AG04450 (cell line): ENCODE data around the gene KLF17. TPM values are rescaled to one million over a fixed set of nuclear protein-coding genes. Genes with fewer than 3 reads are reported as not detected.

Experiments used
- CTCF ChIA-PET: fragments of 300-600, 350-600 bp; formaldehyde crosslinking; extraction: SDS; loops from one replicate; lab custom pipeline; 2022; ENCODE audit warnings: antibody characterized with exemption, inconsistent platforms; lab: Charles Lee
- POLR2A ChIA-PET: fragments of 350-600 bp; formaldehyde crosslinking; extraction: SDS; loops from one replicate; lab custom pipeline; 2021; ENCODE audit warnings: antibody characterized with exemption, inconsistent platforms; lab: Yijun Ruan, JAX
- DNase-seq: peaks from one replicate; pipeline ENCODE4 v3.0.0-alpha.2; 2011; ENCODE audit warnings: low read depth, low spot score
- H3K27ac ChIP-seq: one replicate; pipeline ENCODE4 v1.5.1; 2012; ENCODE audit warnings: low read depth, low read length, control low read depth
- H3K27me3 ChIP-seq: one replicate; pipeline ENCODE4 v1.6.0; 2012; ENCODE audit warnings: low read length; ENCODE audit not compliant: control insufficient read depth, insufficient read depth
- H3K4me3 ChIP-seq: 2 replicates; pipeline ENCODE4 v1.5.1; 2011; ENCODE audit warnings: mild to moderate bottlenecking, low read depth, low read length, control low read depth
- H3K9me3 ChIP-seq: 2 replicates; pipeline ENCODE4 v1.5.1; 2012; ENCODE audit warnings: low read length; ENCODE audit not compliant: control insufficient read depth, insufficient read depth
- polyA plus RNA-seq: library from polyadenylated mRNA; depleted of rRNA; stranded (reverse); fragments of >200 nt; gene quantifications from 2 replicates; pipeline ENCODE4 v1.2.3, GENCODE V29; 2011; rRNA removed
- small RNA-seq: library from RNA; depleted of rRNA; stranded (forward); fragments of <200 nt; gene quantifications from one replicate; pipeline ENCODE3, GENCODE V24; 2012; ENCODE audit warnings: low read depth; ENCODE audit not compliant: insufficient read length
- TF ChIP-seq, protein P1 (sequence below): IDR thresholded peaks from 2 replicates; pipeline ENCODE4 v1.5.1; 2011; ENCODE audit warnings: low read depth, low read length, control low read depth, inconsistent platforms

Gene KLF17
- polyA plus RNA-seq, 1 experiment: 0.21 TPM

DNA sequence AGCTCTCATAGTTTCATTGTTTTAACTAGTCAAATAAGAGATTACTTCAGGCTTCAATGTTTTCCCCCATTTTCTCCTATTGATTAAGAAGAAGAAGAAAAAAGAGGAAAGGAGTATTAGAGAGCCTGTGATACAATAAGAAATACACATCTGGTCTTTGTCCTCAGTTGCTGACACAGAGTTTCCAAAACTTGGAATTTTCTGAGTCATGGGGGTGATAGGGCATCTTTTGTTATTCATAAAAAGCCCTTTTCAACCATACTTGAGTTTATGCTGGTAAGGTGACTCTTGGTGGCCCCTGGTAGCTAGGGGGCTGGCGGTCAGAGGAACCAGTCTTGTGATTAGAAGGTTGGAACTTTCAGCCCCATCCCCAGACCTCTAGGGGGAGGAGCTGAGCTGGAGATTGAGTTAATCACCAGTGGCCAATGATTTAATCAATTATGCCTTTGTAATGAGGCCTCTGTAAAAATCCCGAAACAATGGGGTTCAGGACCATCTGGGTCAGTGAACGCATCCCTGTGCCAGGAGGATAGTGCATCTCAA, 51.7 kb downstream of the KLF17 start:
- Histone ChIP-seq H3K27ac (no peak overlapping the region), H3K9me3 (peaks cover 4% of the 10 kb centered on the region; the same call in 1 of the 2 replicates), H3K4me3 (no peak overlapping the region), H3K27me3 (peaks cover 7% of the 10 kb centered on the region)
- POLR2A ChIA-PET: no interaction called here
- CTCF ChIA-PET: no interaction called here
- no peak for DNase-seq
- TF ChIP-seq, protein P1, sequence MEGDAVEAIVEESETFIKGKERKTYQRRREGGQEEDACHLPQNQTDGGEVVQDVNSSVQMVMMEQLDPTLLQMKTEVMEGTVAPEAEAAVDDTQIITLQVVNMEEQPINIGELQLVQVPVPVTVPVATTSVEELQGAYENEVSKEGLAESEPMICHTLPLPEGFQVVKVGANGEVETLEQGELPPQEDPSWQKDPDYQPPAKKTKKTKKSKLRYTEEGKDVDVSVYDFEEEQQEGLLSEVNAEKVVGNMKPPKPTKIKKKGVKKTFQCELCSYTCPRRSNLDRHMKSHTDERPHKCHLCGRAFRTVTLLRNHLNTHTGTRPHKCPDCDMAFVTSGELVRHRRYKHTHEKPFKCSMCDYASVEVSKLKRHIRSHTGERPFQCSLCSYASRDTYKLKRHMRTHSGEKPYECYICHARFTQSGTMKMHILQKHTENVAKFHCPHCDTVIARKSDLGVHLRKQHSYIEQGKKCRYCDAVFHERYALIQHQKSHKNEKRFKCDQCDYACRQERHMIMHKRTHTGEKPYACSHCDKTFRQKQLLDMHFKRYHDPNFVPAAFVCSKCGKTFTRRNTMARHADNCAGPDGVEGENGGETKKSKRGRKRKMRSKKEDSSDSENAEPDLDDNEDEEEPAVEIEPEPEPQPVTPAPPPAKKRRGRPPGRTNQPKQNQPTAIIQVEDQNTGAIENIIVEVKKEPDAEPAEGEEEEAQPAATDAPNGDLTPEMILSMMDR: no peak

DNA sequence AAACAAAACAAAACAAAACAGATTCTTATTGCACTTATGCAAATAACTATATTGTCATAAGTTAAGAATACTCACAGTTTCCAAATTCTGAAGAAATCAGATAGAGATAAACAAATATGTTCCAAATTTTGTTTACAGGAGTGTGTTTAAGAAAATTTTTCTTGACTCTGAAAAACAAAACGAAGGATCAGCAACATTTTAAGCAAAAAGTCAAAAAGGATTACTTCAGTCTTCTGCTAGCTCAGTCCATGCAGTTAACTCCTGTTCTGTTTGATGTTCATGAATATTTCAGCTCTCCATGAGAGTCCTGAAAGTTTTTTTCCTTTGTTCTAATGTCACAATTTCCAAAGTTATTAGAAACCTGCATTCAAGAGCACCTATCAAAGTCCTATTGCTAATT, 56.0 kb downstream of the KLF17 start:
- TF ChIP-seq, protein P1: no peak
- Histone ChIP-seq H3K27me3 (no peaks in the 10 kb centered on the region), H3K27ac (no peak overlapping the region), H3K9me3 (peaks cover 7% of the 10 kb centered on the region; the same call in 1 of the 2 replicates), H3K4me3 (no peak overlapping the region)
- no peak for DNase-seq
- ChIA-PET POLR2A (no interaction called here), CTCF (no interaction called here)

Small RNA genes within 50 kb of the gene (small RNA-seq; reads per million reads assigned to genes)
- gene AL035417.1 (not detected), gene OOSP1P1 (not detected), gene RF00019 (not detected), gene RN7SL479P (not detected)

Other genes with a start within 250 kb of the KLF17 start
- gene ARTN, start 185.0 kb upstream of the KLF17 start, polyA plus RNA-seq: 0.21 TPM in 1 of 2 replicates, not detected in the other
- 11.2 and 16.1 TPM in 2 replicates for gene IPO13, start 171.9 kb upstream of the KLF17 start, polyA plus RNA-seq
- 17.9 and 22.2 TPM in 2 replicates for gene DPH2, start 148.8 kb upstream of the KLF17 start, polyA plus RNA-seq
- 130 and 140 TPM in 2 replicates for gene ATP6V0B, start 143.9 kb upstream of the KLF17 start, polyA plus RNA-seq
- gene B4GALT2, start 139.6 kb upstream of the KLF17 start, polyA plus RNA-seq: 39.0 and 50.4 TPM in 2 replicates
- 1.1 and 1.6 TPM in 2 replicates for gene CCDC24, start 127.2 kb upstream of the KLF17 start, polyA plus RNA-seq
- gene SLC6A9, start 87.4 kb upstream of the KLF17 start, polyA plus RNA-seq: 16.3 and 17.3 TPM in 2 replicates
- not detected in 2 replicates for gene KLF18, start 22.8 kb downstream of the KLF17 start, polyA plus RNA-seq
- gene DMAP1, start 94.7 kb downstream of the KLF17 start, polyA plus RNA-seq: 27.0 and 31.5 TPM in 2 replicates
- 46.2 and 54.0 TPM in 2 replicates for gene ERI3, start 236.4 kb downstream of the KLF17 start, polyA plus RNA-seq